HG02610 (cell line): ENCODE measurements around the gene KRTAP5-1.

Experiments
- ATAC-seq: cut with Tn5 transposase; IDR thresholded peaks from one replicate; pipeline ENCODE4 v1.9.1; 2021; ENCODE audit warnings: mild to moderate bottlenecking, moderate library complexity; ENCODE audit not compliant: unreplicated experiment

KRTAP5-1 gene

DNA sequence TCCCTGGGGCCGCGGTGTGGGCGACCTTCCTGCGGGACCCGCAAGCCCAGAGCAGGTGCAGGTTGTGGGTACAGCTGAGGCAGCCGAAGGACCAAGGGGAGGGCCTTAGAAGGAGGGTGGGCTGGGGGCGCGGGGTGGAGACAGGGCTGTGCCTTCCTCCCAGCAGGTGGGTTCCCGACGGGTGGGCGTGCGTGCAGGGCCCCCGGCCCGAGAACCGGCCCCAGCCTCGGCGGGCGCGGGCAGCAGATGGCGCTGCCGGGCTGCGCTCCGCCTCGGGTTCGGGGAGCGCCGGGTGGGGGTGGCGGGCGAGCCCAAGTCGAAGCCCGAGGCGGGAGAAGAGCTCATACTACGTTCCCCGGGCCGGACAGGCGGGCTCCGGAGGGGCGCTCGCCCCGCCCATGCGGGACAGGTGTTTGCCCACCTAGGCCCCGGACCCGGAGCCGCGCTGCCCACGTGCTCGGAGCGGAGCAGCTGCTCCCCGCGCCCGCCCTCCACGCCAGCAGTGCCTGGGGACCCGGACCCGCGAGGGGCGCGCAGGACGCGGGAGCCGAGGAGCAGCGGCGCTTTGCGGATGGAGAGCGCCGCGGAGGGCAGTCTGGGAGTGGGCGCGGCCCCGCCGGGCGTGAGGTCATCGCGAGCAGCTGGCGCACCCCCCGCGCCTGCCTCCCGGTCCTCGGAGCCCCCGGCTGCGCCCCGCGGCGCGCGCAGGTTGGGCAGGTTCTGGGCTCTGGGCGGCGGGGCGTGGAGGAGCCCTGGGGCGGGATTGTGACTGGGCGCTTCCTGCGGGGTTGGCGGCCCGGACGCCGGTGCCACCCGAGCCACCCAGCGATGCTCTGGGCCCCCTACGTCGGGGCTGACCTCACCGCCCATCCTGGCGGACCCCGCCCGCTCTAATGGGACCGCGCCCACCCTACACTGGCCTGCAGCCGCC is 38.3 kb downstream of the KRTAP5-1 start:
- no peak for ATAC-seq

DNA sequence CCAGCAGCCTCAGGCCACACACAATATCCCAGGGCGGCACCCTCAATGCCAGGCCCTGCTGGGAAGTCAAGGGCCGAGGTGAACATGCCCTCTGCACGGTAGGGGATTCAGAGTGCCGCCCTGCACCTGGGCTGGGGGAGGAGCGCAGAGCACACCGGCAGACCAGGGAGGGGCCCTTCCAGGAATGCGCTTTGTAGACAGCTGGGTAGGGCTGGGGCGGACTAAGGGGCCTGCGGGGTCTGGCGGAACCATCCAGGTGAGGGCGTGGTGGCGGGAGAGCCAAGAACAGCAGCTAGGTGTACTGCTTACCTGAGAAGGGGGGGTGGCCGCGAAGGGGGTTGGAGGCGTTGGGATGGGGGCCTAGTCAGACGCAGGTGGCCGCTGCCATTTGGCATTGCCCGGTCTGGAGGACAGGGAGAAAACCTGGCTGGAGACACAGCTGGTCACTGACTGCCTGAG is 39.0 kb downstream of the KRTAP5-1 start:
- ATAC-seq, result no peak

DNA sequence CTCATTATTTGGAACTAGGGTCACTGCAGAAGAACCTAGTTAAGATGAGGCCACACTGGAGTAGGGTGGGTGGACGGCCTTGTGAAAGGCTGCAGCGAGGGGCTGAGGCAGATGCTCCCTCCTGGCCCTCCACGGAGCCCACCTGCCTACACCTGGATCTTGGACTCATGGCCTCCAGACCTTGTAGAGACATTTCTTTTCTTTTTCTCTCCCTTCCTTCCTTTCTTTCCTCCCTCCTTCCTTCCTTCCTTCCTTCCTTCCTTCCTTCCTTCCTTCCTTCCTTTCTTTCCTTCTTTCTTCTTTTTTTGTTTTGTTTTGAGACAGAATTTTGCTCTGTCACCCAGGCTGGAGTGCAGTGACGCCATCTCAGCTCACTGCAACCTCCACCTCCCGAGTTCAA is 39.7 kb downstream of the KRTAP5-1 start:
- no peak for ATAC-seq

DNA sequence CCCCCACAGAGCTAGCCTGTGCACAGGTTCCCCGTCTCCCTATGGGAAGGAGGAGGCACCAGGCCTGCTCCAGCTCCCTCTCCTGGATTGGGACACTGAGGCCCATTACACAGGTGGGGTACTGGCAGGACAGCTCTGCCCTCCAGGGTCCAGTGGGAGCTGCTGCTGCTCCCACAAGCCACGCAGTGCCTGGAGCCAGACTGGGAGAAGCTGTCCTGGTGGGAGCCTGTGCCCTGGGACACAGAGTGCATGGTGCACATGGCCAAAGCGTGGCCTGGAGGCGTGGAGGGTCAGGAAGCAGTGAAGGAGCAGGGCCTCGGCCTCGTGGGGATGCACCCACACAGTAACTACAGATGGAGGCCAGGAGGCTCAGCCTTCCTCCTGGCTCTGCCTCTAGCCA is 40.5 kb downstream of the KRTAP5-1 start:
- no peak for ATAC-seq

DNA sequence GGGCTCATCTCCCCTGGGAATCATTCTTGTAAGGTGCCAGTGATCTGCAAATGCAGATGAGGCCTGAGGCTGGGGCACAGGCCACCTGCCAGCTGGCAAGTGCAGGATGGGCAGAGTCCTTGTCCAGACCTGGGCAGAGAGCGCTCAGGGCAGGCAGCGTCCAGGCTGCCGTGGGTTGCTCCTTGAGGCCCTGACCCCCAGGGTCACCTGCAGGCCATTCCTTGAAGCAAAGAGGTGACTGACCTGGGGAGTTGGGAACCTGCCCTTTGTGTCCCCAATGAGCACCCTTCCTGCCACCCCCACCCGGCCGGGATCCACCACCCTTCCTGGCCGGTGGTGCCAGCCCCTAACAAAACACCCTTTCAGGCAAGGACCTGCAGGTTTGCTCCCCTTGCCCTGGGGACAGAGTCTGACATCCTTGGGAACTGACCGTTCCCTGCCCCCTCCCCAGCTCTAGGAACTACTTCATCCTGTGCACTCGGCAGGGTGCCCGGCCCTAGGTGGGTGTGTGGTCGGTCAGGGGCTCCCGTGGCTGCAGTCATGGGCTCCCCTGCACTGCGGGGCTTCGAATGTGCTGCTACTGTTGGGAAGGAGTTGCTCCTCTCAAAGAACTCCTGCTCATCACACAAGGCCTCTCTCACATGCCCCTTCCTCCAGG is 41.3 kb downstream of the KRTAP5-1 start:
- no peak for ATAC-seq

DNA sequence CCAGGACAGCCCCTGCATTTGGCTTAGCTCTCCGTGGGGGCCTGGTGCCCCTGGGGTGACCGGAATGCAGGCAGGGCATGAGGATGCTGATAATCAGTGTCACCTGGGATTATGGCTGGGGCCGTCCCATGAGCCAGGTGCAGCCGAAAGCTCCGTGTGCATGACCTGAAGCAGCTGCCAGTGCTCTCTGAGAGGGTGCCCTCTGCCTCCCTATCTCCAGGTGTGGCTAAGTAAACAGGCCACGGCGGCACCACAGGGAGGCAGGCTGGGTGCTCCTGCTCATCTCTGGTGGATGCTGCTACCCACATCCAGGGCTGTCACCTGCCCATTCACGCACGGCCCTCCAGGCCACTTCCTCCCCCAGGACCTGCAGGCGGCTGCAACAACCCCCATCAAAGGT is 42.8 kb downstream of the KRTAP5-1 start:
- no peak for ATAC-seq

DNA sequence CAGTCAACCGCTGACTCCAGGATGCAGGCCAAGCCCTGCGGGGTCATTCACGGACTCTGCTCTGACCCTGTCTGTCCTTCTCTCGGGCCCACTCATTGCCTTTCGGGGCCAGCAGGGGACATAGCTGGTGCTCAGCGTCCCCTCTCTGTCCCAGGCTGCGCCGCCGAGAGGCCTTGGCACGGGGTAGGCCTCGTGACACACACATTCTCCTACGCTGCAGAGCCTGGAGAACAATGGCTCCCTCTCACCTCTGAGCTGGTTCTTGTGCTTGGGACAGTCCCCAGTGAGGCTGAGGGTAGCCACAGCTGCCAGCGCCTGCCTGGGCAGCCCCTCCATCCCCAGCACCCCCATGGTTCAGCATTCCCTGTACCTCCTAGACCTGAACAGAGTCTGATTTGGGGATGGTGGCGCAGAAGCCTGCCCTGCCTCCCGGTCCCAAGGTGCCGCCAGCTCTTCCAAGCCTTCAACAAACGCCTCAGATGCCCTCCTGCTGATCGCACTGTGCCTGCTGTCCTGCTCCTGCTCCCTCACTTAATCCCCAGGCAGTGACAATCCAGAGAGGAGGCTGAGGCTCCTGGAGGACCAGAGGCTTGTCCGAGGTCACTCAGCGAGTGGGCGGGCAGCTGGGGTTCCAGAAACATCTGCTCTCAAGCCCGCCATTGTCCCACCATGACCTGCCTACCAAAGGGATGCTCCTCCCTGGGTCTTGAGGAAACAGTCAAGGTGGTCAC is 43.4 kb downstream of the KRTAP5-1 start:
- no peak for ATAC-seq

DNA sequence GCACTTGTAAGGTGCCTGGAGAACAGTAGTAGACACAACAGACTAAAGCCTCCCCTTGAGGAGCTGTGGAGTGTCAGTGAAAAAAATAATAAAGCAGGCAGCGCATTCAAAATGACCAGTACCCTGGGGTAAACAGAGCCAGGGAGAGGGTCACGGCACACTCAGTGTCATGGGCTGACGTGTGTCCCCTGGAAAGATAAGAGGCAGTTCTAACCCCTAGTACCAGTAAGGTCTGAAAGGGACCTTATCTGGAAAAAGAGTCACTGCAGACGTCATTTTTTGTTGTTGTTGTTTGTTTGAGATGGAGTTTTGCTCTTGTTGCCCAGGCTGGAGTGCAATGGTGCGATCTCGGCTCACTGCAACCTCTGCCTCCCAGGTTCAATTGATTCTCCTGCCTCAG is 45.0 kb downstream of the KRTAP5-1 start:
- no peak for ATAC-seq

DNA sequence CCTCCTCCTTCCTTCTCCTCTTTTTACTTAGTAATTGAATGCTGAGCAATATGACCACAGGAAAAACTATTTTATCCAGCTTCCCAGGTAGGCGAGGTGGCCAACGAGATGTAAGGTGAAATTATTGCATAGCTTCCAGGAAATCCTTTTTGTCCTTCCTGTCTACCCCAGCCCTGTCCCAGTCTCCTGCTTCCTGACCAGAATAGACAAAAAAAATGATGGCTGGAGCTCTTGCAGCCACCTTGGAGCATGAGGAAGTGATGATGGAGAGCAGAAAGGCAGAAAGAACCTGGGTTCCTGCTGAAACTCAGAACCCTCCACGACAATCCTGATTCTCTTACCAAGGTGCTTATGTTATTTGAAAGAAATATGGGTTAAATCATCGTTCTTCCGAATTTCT is 46.9 kb downstream of the KRTAP5-1 start:
- ATAC-seq, result no peak

DNA sequence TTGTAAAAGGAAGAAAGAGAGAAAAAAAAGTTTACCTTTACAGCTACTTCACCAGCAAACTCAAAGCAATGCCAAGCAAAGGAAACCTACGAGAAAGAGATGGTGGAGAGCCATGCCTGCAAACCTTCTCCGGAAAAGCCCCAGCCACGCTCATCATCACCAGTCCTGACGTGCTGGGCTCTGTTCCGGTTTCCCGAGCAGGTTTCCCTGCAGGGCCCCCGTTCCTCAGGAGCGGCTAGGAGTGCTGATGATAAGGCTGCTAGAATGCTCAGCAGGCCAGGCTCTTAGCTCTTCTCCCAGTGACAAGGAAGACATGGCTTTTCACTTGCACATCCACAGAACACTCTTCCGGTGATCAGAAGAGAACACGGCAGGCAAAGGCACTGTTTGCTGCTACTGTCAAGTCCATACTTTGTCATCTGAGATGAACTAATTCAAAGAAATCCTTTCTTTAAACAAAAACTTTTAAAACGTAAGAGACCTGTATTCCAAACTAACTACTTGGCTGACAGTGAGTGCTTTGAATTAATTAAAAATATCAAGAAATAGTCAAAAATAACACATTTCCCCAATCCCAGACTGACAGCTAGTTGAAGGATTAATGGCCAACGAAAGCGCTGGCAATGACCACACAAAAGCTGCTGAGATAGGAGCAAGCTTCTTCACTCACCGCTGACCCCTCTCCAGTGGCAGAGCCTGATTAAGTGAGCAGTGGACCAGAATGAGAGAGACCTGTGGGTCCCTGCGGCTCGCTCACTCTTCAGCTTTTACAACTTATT is 48.8 kb downstream of the KRTAP5-1 start:
- no peak for ATAC-seq

DNA sequence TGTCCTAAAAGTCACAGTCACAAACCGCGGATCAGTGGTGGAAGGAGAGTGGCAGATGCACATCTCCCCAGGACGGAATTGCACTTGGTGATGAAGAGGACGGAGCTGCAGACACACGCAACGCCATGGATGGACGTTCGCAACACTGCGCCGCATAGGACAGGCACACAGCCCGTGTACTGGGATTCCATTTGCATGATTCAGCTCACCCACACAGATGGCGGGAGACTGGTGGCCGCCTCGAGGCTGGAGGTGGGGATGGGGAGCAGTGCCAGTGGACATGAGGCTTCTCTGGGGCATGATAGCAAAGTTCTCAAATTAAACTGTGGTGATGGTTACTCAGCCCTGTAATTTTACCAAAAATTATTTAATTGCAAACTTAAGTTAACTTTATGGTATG is 50.4 kb downstream of the KRTAP5-1 start:
- ATAC-seq, result no peak
